Measurements from ENCODE around the gene ABCG1.

DNA sequence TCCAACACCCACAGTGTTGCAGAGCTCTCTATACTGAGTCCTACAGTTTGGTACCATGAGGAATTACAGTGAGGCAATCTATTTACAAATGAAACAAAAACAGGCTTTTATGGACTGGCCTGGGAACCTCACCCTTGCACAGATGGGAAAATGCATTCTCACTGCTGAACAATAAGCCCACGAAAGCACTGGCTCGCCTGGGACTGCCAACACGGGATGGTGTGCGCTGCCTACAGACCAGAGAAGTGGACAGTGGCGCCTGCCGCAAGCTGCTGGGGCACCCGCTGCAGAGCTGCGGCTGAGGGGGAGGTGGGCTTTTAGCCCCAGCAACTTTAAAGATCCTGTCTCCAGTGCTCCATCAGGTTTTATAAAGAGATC lies 28.5 kb upstream of the ABCG1 start:
- TF ChIP-seq, protein P1, sequence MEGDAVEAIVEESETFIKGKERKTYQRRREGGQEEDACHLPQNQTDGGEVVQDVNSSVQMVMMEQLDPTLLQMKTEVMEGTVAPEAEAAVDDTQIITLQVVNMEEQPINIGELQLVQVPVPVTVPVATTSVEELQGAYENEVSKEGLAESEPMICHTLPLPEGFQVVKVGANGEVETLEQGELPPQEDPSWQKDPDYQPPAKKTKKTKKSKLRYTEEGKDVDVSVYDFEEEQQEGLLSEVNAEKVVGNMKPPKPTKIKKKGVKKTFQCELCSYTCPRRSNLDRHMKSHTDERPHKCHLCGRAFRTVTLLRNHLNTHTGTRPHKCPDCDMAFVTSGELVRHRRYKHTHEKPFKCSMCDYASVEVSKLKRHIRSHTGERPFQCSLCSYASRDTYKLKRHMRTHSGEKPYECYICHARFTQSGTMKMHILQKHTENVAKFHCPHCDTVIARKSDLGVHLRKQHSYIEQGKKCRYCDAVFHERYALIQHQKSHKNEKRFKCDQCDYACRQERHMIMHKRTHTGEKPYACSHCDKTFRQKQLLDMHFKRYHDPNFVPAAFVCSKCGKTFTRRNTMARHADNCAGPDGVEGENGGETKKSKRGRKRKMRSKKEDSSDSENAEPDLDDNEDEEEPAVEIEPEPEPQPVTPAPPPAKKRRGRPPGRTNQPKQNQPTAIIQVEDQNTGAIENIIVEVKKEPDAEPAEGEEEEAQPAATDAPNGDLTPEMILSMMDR (IDR thresholded peaks at IDR 0.05), result no peak
- no peak for TF ChIP-seq POLR2A (IDR thresholded peaks at IDR 0.05)

Data from Peyer's patch (tissue), 4 donors.